Neural crest cell (in vitro differentiated cells): ENCODE results near the gene TEX13B. TPM values are rescaled to one million over a fixed set of nuclear protein-coding genes. Genes with fewer than 3 reads are reported as not detected.
A peak's percentile ranks its signal among the peaks of the same experiment; 100 is the strongest.

ENCODE experiments used
- DNase-seq: peaks from one replicate; pipeline ENCODE4 v3.0.0; 2021; ENCODE audit warnings: low read depth, mixed read lengths, low spot score
- H3K27ac Mint-ChIP-seq: one replicate; pipeline ENCODE4 v1.8.0; 2021; ENCODE audit warnings: mild to moderate bottlenecking, mixed read lengths; ENCODE audit not compliant: unreplicated experiment
- H3K27me3 Mint-ChIP-seq: 2 replicates; pipeline ENCODE4 v1.8.0; 2021; ENCODE audit warnings: low read depth, mild to moderate bottlenecking, mixed read lengths
- H3K36me3 Mint-ChIP-seq: 2 replicates; pipeline ENCODE4 v1.8.0; 2021; ENCODE audit warnings: low read depth, mild to moderate bottlenecking, mixed read lengths
- H3K4me1 Mint-ChIP-seq: 2 replicates; pipeline ENCODE4 v1.8.0; 2021; ENCODE audit warnings: mixed read lengths
- H3K4me3 Mint-ChIP-seq: one replicate; pipeline ENCODE4 v1.8.0; 2021; ENCODE audit warnings: mild to moderate bottlenecking, mixed read lengths
- H3K9me3 Mint-ChIP-seq: 2 replicates; pipeline ENCODE4 v1.8.0; 2021; ENCODE audit warnings: mixed read lengths
- CTCF ChIP-seq: fragments of 200-600 bp; sonication (generic); conservative IDR thresholded peaks from 2 replicates; pipeline ENCODE4 v1.5.0; 2021; ENCODE audit warnings: antibody characterized with exemption, mild to moderate bottlenecking
- total RNA-seq: library from RNA; stranded (reverse); gene quantifications from 2 replicates; pipeline ENCODE4 v1.2.1, GENCODE V29; 2021

The TEX13B gene
- total RNA-seq, 1 donor from 2014 or later, result not detected

GRCh38 chrX:107936434-107936730, 45.8 kb downstream of the TEX13B start:
- no peak for DNase-seq
- peak overlapping the region; percentile 78 for H3K27ac Mint-ChIP-seq
- no peak for TF ChIP-seq CTCF
- H3K9me3 Mint-ChIP-seq, result peaks cover 15% of the 10 kb centered on the region
- H3K4me3 Mint-ChIP-seq, result peak overlapping the region; percentile 58
- H3K4me1 Mint-ChIP-seq, result no peaks in the 10 kb centered on the region
- no peaks in the 10 kb centered on the region for H3K36me3 Mint-ChIP-seq
- peaks cover 33% of the 10 kb centered on the region for H3K27me3 Mint-ChIP-seq

GRCh38 chrX:107935664-107936433, 46.3 kb downstream of the TEX13B start:
- H3K36me3 Mint-ChIP-seq, result no peaks in the 10 kb centered on the region
- peak overlapping the region; percentile 58 for H3K4me3 Mint-ChIP-seq
- no peak for TF ChIP-seq CTCF
- DNase-seq, result no peak
- peak overlapping the region; percentile 78 for H3K27ac Mint-ChIP-seq
- H3K9me3 Mint-ChIP-seq, result peaks cover 14% of the 10 kb centered on the region
- no peaks in the 10 kb centered on the region for H3K4me1 Mint-ChIP-seq
- peaks cover 33% of the 10 kb centered on the region for H3K27me3 Mint-ChIP-seq

- no peak overlapping the region for H3K4me3 Mint-ChIP-seq
- no peak for TF ChIP-seq CTCF
- peaks cover 12% of the 10 kb centered on the region for H3K9me3 Mint-ChIP-seq
- H3K36me3 Mint-ChIP-seq, result no peaks in the 10 kb centered on the region
- H3K4me1 Mint-ChIP-seq, result no peaks in the 10 kb centered on the region
- H3K27me3 Mint-ChIP-seq, result peaks cover 33% of the 10 kb centered on the region
- H3K27ac Mint-ChIP-seq, result no peak overlapping the region
- no peak for DNase-seq
Measured at GRCh38 chrX:107935200-107935599, 47.0 kb downstream of the TEX13B start.

GRCh38 chrX:107934262-107934661, 47.9 kb downstream of the TEX13B start:
- TF ChIP-seq CTCF, result no peak
- Mint-ChIP-seq H3K36me3 (no peaks in the 10 kb centered on the region), H3K4me1 (no peaks in the 10 kb centered on the region), H3K27me3 (peaks cover 33% of the 10 kb centered on the region), H3K9me3 (peaks cover 12% of the 10 kb centered on the region), H3K27ac (no peak overlapping the region), H3K4me3 (no peak overlapping the region)
- no peak for DNase-seq

Other genes starting within 250 kb of the TEX13B start
- 22.3 and 23.2 TPM in 2 replicates for gene TSC22D3, start 206.6 kb downstream of the TEX13B start, total RNA-seq
- gene NCBP2L, start 204.6 kb downstream of the TEX13B start, total RNA-seq, result not detected in 2 replicates
- gene MID2, start 156.5 kb downstream of the TEX13B start, total RNA-seq, result 5.1 and 5.5 TPM in 2 replicates
- gene VSIG1, start 62.7 kb upstream of the TEX13B start, total RNA-seq, result not detected in 2 replicates
- 93.9 and 99.5 TPM in 2 replicates for gene PSMD10, start 109.2 kb upstream of the TEX13B start, total RNA-seq
- gene ATG4A, start 109.4 kb upstream of the TEX13B start, total RNA-seq, result 7.5 and 8.4 TPM in 2 replicates